Transverse colon (tissue), 4 donors: Measurements from ENCODE around the gene WDR91. TPM values are rescaled to one million over a fixed set of nuclear protein-coding genes. Genes with fewer than 3 reads are reported as not detected.
A peak's percentile ranks its signal among the peaks of the same experiment; 100 is the strongest.

Experiments used
- DNase-seq: peaks from one replicate; pipeline ENCODE4 v3.0.0-alpha.2; 2019
- H3K27ac ChIP-seq, 4 donors: fragments of 200-600 bp; sonication (generic); 2 replicates each; pipeline ENCODE4 v1.5.1; 2016 to 2018; ENCODE audit warnings: inconsistent platforms in 4 of 4
- H3K27me3 ChIP-seq: fragments of 200-600 bp; sonication (generic); 2 replicates; pipeline ENCODE4 v1.5.1; 2017; ENCODE audit warnings: inconsistent platforms
- H3K36me3 ChIP-seq, 4 donors: fragments of 200-600 bp; sonication (generic); 2 replicates each; pipeline ENCODE4 v1.5.1; 2017 to 2019; ENCODE audit warnings: inconsistent platforms in 4 of 4
- H3K4me1 ChIP-seq, 4 donors: fragments of 200-600 bp; sonication (generic); 2 replicates each; pipeline ENCODE4 v1.5.1; 2017 to 2020; ENCODE audit warnings: inconsistent platforms in 4 of 4
- H3K4me3 ChIP-seq, 4 donors: fragments of 200-600 bp; sonication (generic); 1 replicate in 1 of 4; 2 replicates in 3 of 4; pipeline versions ENCODE4 v1.5.1 to v1.6.1; 2017 to 2019; ENCODE audit warnings: inconsistent platforms in 4 of 4
- H3K9me3 ChIP-seq, 2 donors: fragments of 200-600 bp; sonication (generic); 2 replicates each; pipeline ENCODE4 v1.5.1; 2017 to 2019; ENCODE audit warnings: inconsistent platforms in 2 of 2
- EP300 ChIP-seq: sonication (generic); formaldehyde crosslinking; IDR thresholded peaks from one replicate; pipeline ENCODE4 v1.6.1; 2017; ENCODE audit warnings: antibody characterized with exemption, low read depth
- POLR2A ChIP-seq: fragments of 450-650 bp; IDR thresholded peaks from one replicate; pipeline ENCODE4 v1.6.1; 2016; ENCODE audit warnings: antibody characterized with exemption, mild to moderate bottlenecking, moderate library complexity
- POLR2AphosphoS5 ChIP-seq, 3 donors: sonication (generic); formaldehyde crosslinking; IDR thresholded peaks; one replicate each; pipeline ENCODE4 v1.6.1; 2016; ENCODE audit warnings: antibody characterized with exemption in 3 of 3
- WGBS, 2 donors: methylation state at CpG; one replicate each; pipeline ENCODE4 v1.1.5; 2018; ENCODE audit warnings: low coverage in 1 of 2; 5-methylcytosine and 5-hydroxymethylcytosine counted together
- in situ Hi-C, 4 donors: fragments of 200-750 bp; cut with MboI; loops; one replicate each; pipeline versions ENCODE4 v1.15.0 to v1.15.1; 2017; ENCODE audit warnings: low sequenced_read_pairs in 3 of 4, low pct_ligation_motif_present in 1 of 4, low pct_unique_long_range_greater_than_20kb in 1 of 4
- intact Hi-C: fragments of 100-400 bp; cut with DNase I; formaldehyde crosslinking; loops from one replicate; pipeline ENCODE4 v1.15.1; 2023; ENCODE audit warnings: low total_unique reads
- total RNA-seq, 4 donors: library from RNA; depleted of rRNA; stranded (reverse); fragments of >200 nt; gene quantifications; one replicate each; pipeline ENCODE4 v1.1.0, GENCODE V29; 2016
- TF ChIP-seq, protein P1 (sequence below), 5 experiments: fragments of 200-600 bp in 3 of 5; fragments of 450-650 bp in 2 of 5; sonication (generic) in 3 of 5; IDR thresholded peaks; 1 replicate in 2 of 5; 2 replicates in 3 of 5; pipeline ENCODE4 v1.5.1; 2016 to 2017; ENCODE audit warnings: antibody characterized with exemption in 5 of 5, inconsistent platforms in 3 of 5, mild to moderate bottlenecking in 2 of 5, moderate library complexity in 1 of 5

Gene WDR91
- total RNA-seq, 4 donors from 2014 or later, result 6.7 to 19.9 (median 12.6) TPM

DNA sequence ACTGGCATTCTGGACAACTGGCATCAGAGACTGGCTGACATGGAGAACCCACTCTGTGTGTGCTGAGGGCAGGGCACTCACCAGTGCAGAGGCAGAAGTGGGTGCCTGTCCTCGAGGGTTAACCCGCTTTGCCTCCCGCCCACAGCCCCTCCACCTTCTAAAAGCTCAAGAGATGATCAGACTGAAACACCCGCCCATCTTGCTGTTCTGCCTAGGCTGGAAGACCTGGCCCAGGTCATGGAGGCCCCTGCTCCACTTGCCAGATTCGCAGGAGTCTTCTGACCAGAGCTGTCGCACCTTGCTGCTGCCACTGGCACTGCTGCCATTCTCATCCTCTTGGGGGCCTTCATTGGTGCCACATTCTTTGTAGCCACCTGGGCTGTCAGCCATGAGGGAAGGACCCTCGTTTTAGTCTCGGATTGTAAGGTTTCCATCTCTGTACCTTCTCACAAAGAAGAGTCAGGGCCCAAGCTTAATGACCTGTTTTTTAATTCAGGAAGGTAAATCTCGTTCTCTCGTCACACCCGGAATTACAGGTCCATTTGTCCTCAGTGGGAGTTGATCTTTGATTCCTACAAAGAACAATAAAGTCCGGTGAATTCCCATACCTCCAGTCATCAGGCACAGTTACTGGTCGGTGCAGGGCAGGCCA is 42.7 kb downstream of the WDR91 start:
- intact Hi-C loops (loop anchor here (10.0 kb wide), 1 partner anchor 484 kb away; no protein-coding TSS in a partner anchor), in situ Hi-C loops (loop anchor here in 3 of 4 donors (10.0 to 25.0 kb wide), 3 partner anchors 174 to 506 kb away; no protein-coding TSS in a partner anchor)
- WGBS, 2 donors, result 89 to 93% methylated on average over 2 to 13 of the region's 13 CpGs
- Histone ChIP-seq H3K36me3 (peaks cover 0 to 12% (median 0%) of the 10 kb centered on the region in 4 donors), H3K4me1 (peaks cover 13 to 36% (median 25%) of the 10 kb centered on the region in 4 donors), H3K27ac (peak overlapping the region; percentile 35 to 97 (median 96)), H3K27me3 (no peaks in the 10 kb centered on the region), H3K4me3 (no peak overlapping the region), H3K9me3 (no peaks in the 10 kb centered on the region)
- no peak for TF ChIP-seq POLR2A
- peak in 1 of 3 donors; percentile 42 for TF ChIP-seq POLR2AphosphoS5 (IDR thresholded peaks at IDR 0.05)
- DNase-seq, result no peak

DNA sequence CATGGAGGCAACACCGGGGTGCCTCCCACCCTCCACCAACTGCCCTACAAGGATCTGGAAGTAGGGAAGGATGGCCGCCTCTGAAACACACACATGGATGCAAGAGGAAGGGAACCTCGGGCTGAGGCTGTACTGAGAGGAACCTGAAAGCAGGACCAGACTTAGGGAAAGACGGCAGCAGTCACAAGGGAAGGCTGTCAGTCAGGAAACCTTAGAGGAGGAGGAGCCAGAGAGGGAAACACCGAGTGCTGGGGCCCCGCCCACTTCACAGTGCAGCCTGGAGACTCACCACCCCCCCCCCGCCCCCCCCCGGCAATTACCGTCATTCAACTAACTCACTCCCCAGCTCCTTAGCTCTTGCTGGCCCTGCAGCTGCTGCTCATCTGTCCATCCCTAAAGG is 43.3 kb downstream of the WDR91 start:
- peak overlapping the region; percentile 46 to 97 (median 96) for H3K27ac ChIP-seq

GRCh38 chr7:135167365-135167917 is 43.9 kb downstream of the WDR91 start:
- intact Hi-C loops, result loop anchor here (10.0 kb wide), 1 partner anchor 483 kb away; no protein-coding TSS in a partner anchor
- Histone ChIP-seq H3K4me3 (no peak overlapping the region), H3K4me1 (peaks cover 13 to 36% (median 25%) of the 10 kb centered on the region in 4 donors), H3K9me3 (no peaks in the 10 kb centered on the region), H3K27me3 (no peaks in the 10 kb centered on the region), H3K36me3 (peaks cover 0 to 12% (median 0%) of the 10 kb centered on the region in 4 donors), H3K27ac (peak overlapping the region; percentile 30 to 97 (median 46))
- in situ Hi-C loops, result loop anchor here in 3 of 4 donors (10.0 to 25.0 kb wide), 3 partner anchors 173 to 505 kb away; no protein-coding TSS in a partner anchor
- WGBS, 2 donors, result 87% methylated on average over 12 of the region's 12 CpGs; no CpG with 5 or more reads in 1 of the 2 donors
- DNase-seq, result no peak
- TF ChIP-seq EP300, result no peak
- TF ChIP-seq, protein P1, sequence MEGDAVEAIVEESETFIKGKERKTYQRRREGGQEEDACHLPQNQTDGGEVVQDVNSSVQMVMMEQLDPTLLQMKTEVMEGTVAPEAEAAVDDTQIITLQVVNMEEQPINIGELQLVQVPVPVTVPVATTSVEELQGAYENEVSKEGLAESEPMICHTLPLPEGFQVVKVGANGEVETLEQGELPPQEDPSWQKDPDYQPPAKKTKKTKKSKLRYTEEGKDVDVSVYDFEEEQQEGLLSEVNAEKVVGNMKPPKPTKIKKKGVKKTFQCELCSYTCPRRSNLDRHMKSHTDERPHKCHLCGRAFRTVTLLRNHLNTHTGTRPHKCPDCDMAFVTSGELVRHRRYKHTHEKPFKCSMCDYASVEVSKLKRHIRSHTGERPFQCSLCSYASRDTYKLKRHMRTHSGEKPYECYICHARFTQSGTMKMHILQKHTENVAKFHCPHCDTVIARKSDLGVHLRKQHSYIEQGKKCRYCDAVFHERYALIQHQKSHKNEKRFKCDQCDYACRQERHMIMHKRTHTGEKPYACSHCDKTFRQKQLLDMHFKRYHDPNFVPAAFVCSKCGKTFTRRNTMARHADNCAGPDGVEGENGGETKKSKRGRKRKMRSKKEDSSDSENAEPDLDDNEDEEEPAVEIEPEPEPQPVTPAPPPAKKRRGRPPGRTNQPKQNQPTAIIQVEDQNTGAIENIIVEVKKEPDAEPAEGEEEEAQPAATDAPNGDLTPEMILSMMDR (IDR thresholded peaks at IDR 0.05), result no peak

More for the DNA sequence above, 43.3 kb downstream of the WDR91 start:
- H3K4me1 ChIP-seq, result peaks cover 13 to 36% (median 25%) of the 10 kb centered on the region in 4 donors
- no peaks in the 10 kb centered on the region for H3K27me3 ChIP-seq
- 39 to 49% methylated on average over 3 to 9 of the region's 9 CpGs for WGBS, 2 donors
- in situ Hi-C loops (loop anchor here in 3 of 4 donors (10.0 to 25.0 kb wide), 3 partner anchors 173 to 506 kb away; no protein-coding TSS in a partner anchor), intact Hi-C loops (loop anchor here (10.0 kb wide), 1 partner anchor 483 kb away; no protein-coding TSS in a partner anchor)
- no peaks in the 10 kb centered on the region for H3K9me3 ChIP-seq
- TF ChIP-seq, protein P1 (IDR thresholded peaks at IDR 0.05), result no peak
- TF ChIP-seq POLR2AphosphoS5 (IDR thresholded peaks at IDR 0.05) (no peak), POLR2A (no peak), EP300 (no peak)
- DNase-seq, result peak; percentile 48
- peaks cover 0 to 12% (median 0%) of the 10 kb centered on the region in 4 donors for H3K36me3 ChIP-seq
- H3K4me3 ChIP-seq, result no peak overlapping the region

DNA sequence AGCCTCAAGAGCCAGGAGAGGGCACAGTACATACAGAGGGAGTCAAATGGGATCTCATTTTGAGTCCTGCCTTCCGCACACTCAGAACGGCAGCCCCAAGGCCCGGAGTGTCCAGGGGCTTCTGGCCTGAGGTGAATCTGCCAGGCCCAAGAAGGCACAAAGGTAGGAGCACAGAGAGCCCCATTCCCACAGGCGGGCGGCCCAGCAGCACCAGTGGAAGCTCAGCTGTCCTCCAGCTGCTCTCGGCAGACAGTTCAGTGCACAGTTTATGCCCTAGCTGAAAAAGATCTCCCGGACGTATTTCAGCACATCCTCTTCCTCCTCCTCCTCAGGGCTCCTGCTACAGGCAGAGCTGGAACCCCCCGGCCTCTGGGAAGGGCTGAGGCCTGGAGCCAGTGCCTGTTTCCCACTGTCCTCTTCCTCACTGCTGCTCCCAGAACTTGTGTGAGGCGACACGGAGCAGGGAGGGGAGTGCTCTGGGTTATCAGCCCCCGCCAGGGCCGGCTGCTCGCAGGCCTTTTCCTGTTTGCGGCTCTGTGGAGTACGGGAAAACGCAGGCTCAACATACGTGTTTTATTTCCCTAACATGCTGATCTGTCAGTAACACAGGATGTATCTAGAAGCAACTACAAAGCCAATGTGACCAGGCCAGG is 44.9 kb downstream of the WDR91 start:
- 86% methylated on average over 18 of the region's 18 CpGs; no CpG with 5 or more reads in 1 of the 2 donors for WGBS, 2 donors
- Histone ChIP-seq H3K9me3 (no peaks in the 10 kb centered on the region), H3K4me1 (peaks cover 13 to 41% (median 26%) of the 10 kb centered on the region in 4 donors), H3K27ac (peak overlapping the region; percentile 23 to 97 (median 46)), H3K27me3 (no peaks in the 10 kb centered on the region), H3K36me3 (peaks cover 0 to 12% (median 0%) of the 10 kb centered on the region in 4 donors), H3K4me3 (no peak overlapping the region)
- TF ChIP-seq, protein P1 (IDR thresholded peaks at IDR 0.05), result no peak
- TF ChIP-seq POLR2A (no peak), EP300 (no peak), POLR2AphosphoS5 (IDR thresholded peaks at IDR 0.05) (peak in 1 of 3 donors; percentile 5)
- intact Hi-C loops, result loop anchor here (10.0 kb wide), 1 partner anchor 482 kb away; no protein-coding TSS in a partner anchor
- in situ Hi-C loops, result loop anchor here in 3 of 4 donors (10.0 to 25.0 kb wide), 3 partner anchors 172 to 504 kb away; no protein-coding TSS in a partner anchor
- DNase-seq, result no peak
